ENCODE data around the gene TDP2. TPM values are rescaled to one million over a fixed set of nuclear protein-coding genes. Genes with fewer than 3 reads are reported as not detected.
A peak's percentile ranks its signal among the peaks of the same experiment; 100 is the strongest.
"Not testable (repeated sequence)": the region's sequence is repeated elsewhere in the genome, so short reads cannot be mapped to it uniquely, and the experiment has no call there.

The TDP2 gene
- total RNA-seq, 1 donor from 2014 or later: 33.9 TPM

DNA sequence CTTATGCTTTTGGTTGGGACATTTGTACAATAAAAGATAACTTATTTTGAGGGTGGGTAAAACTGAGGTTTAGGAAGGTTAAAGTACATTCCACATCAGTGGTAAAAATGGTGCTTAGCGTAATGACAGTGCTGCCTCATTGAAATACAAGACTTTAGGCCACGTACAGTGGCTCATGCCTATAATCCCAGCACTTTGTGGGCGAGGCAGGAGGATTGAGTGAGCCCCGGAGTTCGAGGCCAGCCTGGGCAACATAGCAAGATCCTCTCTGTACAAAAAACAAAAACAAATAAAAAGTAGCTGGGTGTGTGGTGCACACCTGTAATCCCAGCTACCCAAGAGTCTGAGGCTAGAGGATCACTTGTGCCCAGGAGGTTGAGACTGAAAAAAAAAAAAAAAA is 18.4 kb downstream of the TDP2 start:
- DNase-seq (ENCODE audit: low spot score): no peak
- Mint-ChIP-seq H3K27me3 (ENCODE audit: unreplicated experiment) (no peaks in the 10 kb centered on the region), H3K36me3 (ENCODE audit: low read depth, unreplicated experiment) (peaks cover 11% of the 10 kb centered on the region), H3K4me1 (ENCODE audit: unreplicated experiment) (peaks cover 8% of the 10 kb centered on the region), H3K4me3 (ENCODE audit: unreplicated experiment) (no peak overlapping the region), H3K9me3 (ENCODE audit: unreplicated experiment) (no peaks in the 10 kb centered on the region), H3K27ac (ENCODE audit: unreplicated experiment) (no peak overlapping the region)
- TF ChIP-seq, protein P1, sequence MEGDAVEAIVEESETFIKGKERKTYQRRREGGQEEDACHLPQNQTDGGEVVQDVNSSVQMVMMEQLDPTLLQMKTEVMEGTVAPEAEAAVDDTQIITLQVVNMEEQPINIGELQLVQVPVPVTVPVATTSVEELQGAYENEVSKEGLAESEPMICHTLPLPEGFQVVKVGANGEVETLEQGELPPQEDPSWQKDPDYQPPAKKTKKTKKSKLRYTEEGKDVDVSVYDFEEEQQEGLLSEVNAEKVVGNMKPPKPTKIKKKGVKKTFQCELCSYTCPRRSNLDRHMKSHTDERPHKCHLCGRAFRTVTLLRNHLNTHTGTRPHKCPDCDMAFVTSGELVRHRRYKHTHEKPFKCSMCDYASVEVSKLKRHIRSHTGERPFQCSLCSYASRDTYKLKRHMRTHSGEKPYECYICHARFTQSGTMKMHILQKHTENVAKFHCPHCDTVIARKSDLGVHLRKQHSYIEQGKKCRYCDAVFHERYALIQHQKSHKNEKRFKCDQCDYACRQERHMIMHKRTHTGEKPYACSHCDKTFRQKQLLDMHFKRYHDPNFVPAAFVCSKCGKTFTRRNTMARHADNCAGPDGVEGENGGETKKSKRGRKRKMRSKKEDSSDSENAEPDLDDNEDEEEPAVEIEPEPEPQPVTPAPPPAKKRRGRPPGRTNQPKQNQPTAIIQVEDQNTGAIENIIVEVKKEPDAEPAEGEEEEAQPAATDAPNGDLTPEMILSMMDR (IDR thresholded peaks at IDR 0.05; ENCODE audit: unreplicated experiment): no peak

DNA sequence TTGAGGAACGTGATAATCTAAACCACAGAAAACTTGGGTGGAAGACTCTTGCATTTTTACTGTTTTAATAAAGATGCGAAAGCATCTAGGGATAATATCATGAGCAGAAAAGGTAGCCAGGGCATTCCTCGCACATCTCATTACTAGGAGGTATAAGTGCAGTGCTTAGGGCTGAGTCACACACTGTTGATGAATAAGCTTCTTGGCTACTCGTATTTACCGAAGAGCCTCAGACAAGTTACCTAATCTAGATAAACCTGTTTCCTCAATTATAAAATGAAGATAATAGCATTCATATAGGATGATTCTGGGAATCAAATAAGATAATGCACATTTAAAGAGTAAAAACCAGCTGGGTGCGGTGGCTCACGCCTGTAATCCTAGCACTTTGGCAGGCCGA is 19.9 kb downstream of the TDP2 start:
- peak overlapping the region; percentile 94 for H3K4me3 Mint-ChIP-seq (ENCODE audit: unreplicated experiment)
- H3K36me3 Mint-ChIP-seq (ENCODE audit: low read depth, unreplicated experiment): peaks cover 2% of the 10 kb centered on the region
- no peaks in the 10 kb centered on the region for H3K9me3 Mint-ChIP-seq (ENCODE audit: unreplicated experiment)
- H3K27ac Mint-ChIP-seq (ENCODE audit: unreplicated experiment): no peak overlapping the region
- TF ChIP-seq, protein P1 (IDR thresholded peaks at IDR 0.05; ENCODE audit: unreplicated experiment): no peak
- DNase-seq (ENCODE audit: low spot score): no peak
- H3K4me1 Mint-ChIP-seq (ENCODE audit: unreplicated experiment): peaks cover 8% of the 10 kb centered on the region
- H3K27me3 Mint-ChIP-seq (ENCODE audit: unreplicated experiment): no peaks in the 10 kb centered on the region

DNA sequence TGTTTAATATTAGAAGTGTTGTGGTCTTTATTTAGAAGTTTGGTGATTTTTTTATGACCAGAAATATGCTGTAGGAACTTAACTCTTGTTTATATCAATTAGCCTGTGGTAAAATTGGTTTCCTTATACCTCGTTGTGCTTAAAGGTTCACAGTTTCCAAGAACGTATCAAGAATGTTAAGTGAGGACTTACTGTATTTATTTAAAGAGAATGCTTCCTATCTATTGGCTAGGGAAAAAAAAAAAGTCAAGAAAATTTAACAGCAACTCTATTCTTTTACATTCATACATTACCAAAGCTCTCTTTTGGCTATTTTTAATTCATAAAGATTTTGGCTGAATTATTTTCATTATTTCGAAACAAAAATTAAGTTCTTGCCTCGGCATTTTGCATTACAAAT is 22.3 kb downstream of the TDP2 start:
- TF ChIP-seq, protein P1 (IDR thresholded peaks at IDR 0.05; ENCODE audit: unreplicated experiment): no peak
- Mint-ChIP-seq H3K9me3 (ENCODE audit: unreplicated experiment) (no peaks in the 10 kb centered on the region), H3K27me3 (ENCODE audit: unreplicated experiment) (no peaks in the 10 kb centered on the region), H3K36me3 (ENCODE audit: low read depth, unreplicated experiment) (no peaks in the 10 kb centered on the region), H3K27ac (ENCODE audit: unreplicated experiment) (no peak overlapping the region), H3K4me3 (ENCODE audit: unreplicated experiment) (no peak overlapping the region), H3K4me1 (ENCODE audit: unreplicated experiment) (peaks cover 8% of the 10 kb centered on the region)
- no peak for DNase-seq (ENCODE audit: low spot score)

DNA sequence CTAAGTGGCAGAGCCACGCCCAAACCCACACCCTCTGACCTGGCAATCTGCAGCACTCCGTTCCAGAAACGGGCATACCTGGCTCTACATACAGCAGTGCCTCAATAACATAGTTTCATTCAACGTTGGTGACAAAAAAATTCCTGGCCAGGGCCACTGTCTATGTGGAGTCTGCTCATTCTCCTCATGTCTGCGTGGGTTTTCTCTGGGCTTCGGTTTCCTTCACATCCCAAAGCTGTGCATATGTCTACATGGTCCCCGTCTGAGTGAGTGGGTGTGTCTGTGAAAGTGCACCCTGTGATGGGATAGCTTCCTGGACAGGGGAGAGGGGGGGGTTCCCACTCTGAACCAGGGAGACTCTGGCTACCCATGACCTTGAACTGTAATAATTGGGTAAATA is 22.8 kb downstream of the TDP2 start:
- H3K27me3 Mint-ChIP-seq (ENCODE audit: unreplicated experiment): no peaks in the 10 kb centered on the region
- DNase-seq (ENCODE audit: low spot score): no peak
- no peak overlapping the region for H3K4me3 Mint-ChIP-seq (ENCODE audit: unreplicated experiment)
- peaks cover 8% of the 10 kb centered on the region for H3K4me1 Mint-ChIP-seq (ENCODE audit: unreplicated experiment)
- H3K9me3 Mint-ChIP-seq (ENCODE audit: unreplicated experiment): peaks cover 3% of the 10 kb centered on the region
- TF ChIP-seq, protein P1 (IDR thresholded peaks at IDR 0.05; ENCODE audit: unreplicated experiment): no peak
- H3K27ac Mint-ChIP-seq (ENCODE audit: unreplicated experiment): no peak overlapping the region
- H3K36me3 Mint-ChIP-seq (ENCODE audit: low read depth, unreplicated experiment): no peaks in the 10 kb centered on the region

DNA sequence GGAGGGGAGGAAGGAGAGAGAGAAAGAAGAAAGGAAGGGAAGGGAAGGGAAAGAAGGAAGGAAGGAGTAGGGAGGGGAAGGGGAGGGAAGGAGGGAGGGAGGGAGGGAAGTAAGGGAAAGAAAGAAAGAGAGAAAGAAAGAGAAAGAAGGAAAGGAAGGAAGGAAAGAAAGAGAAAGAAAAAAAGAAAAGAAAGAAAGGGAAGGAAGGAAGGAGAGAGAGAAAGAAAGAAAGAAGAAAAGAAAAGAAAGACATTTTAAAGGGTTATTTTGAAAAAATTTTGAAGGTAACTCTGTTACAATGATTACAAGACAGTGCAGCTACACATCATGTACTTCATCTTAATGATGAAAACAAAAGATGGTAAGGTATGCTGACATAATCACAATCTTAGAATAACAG is 24.6 kb downstream of the TDP2 start:
- no peak overlapping the region for H3K4me3 Mint-ChIP-seq (ENCODE audit: unreplicated experiment)
- H3K9me3 Mint-ChIP-seq (ENCODE audit: unreplicated experiment): peaks cover 4% of the 10 kb centered on the region
- TF ChIP-seq, protein P1 (IDR thresholded peaks at IDR 0.05; ENCODE audit: unreplicated experiment): no peak
- no peaks in the 10 kb centered on the region for H3K36me3 Mint-ChIP-seq (ENCODE audit: low read depth, unreplicated experiment)
- H3K27me3 Mint-ChIP-seq (ENCODE audit: unreplicated experiment): no peaks in the 10 kb centered on the region
- peaks cover 8% of the 10 kb centered on the region for H3K4me1 Mint-ChIP-seq (ENCODE audit: unreplicated experiment)
- H3K27ac Mint-ChIP-seq (ENCODE audit: unreplicated experiment): no peak overlapping the region
- no peak for DNase-seq (ENCODE audit: low spot score)

DNA sequence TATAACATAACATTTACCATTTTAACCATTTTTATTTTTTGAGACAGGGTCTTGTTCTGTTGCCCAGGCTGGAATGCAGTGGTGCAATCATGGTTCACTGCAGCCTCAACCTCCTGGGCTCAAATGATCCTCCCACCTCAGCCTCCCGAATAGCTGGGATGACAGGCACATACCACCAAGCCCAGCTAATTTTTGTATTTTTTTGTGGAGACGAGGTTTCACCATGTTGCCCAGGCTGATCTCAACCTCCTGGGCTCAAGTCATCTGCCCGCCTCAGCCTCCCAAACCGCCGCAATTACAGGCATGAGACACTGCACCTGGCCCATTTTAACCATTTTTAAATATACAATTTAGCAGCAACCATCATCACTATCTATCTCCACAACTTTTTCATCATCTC is 26.1 kb downstream of the TDP2 start:
- not testable (repeated sequence) for H3K4me1 Mint-ChIP-seq (ENCODE audit: unreplicated experiment); H3K27ac Mint-ChIP-seq (ENCODE audit: unreplicated experiment); H3K9me3 Mint-ChIP-seq (ENCODE audit: unreplicated experiment); DNase-seq (ENCODE audit: low spot score); H3K27me3 Mint-ChIP-seq (ENCODE audit: unreplicated experiment); H3K36me3 Mint-ChIP-seq (ENCODE audit: low read depth, unreplicated experiment); H3K4me3 Mint-ChIP-seq (ENCODE audit: unreplicated experiment)
